GM12874 (cell line): ENCODE data around the gene TBXAS1.

Experiments used
- CTCF ChIP-seq: IDR thresholded peaks from 2 replicates; pipeline ENCODE4 v1.5.1; 2011; ENCODE audit warnings: low read depth, mild to moderate bottlenecking, control low read depth, low read length, moderate library complexity; ENCODE audit not compliant: insufficient read depth

TBXAS1 gene

GRCh38 chr7:139884441-139884840, 55.4 kb downstream of the TBXAS1 start:
- TF ChIP-seq CTCF: no peak

- TF ChIP-seq CTCF: no peak
Measured at GRCh38 chr7:139885511-139885910, 56.4 kb downstream of the TBXAS1 start.

GRCh38 chr7:139886206-139886605, 57.1 kb downstream of the TBXAS1 start:
- no peak for TF ChIP-seq CTCF

GRCh38 chr7:139886899-139887298, 57.8 kb downstream of the TBXAS1 start:
- TF ChIP-seq CTCF: no peak

GRCh38 chr7:139887992-139888481, 59.0 kb downstream of the TBXAS1 start:
- TF ChIP-seq CTCF: no peak

- no peak for TF ChIP-seq CTCF
Measured at GRCh38 chr7:139889186-139889871, 60.3 kb downstream of the TBXAS1 start.

- no peak for TF ChIP-seq CTCF
Measured at GRCh38 chr7:139893461-139893860, 64.4 kb downstream of the TBXAS1 start.
